Gastroesophageal sphincter (tissue), 4 donors: ENCODE results near the gene IMMT. TPM values are rescaled to one million over a fixed set of nuclear protein-coding genes. Genes with fewer than 3 reads are reported as not detected.

ENCODE experiments used
- ATAC-seq: fragments of 150-250 bp; one replicate; pipeline ENCODE4 v1.9.1; 2016; ENCODE audit warnings: mild to moderate bottlenecking, moderate library complexity
- H3K27ac ChIP-seq, 4 donors: fragments of 200-600 bp; sonication (generic) in 3 of 4; 1 replicate in 3 of 4; 2 replicates in 1 of 4; pipeline ENCODE4 v1.5.1; 2016 to 2019
- H3K27me3 ChIP-seq: fragments of 200-600 bp; sonication (generic); one replicate; pipeline ENCODE4 v1.5.1; 2019
- H3K36me3 ChIP-seq, 2 donors: fragments of 200-600 bp; sonication (generic); one replicate each; pipeline ENCODE4 v1.5.1; 2019; ENCODE audit warnings: control low read depth in 1 of 2
- H3K4me1 ChIP-seq, 3 donors: fragments of 200-600 bp; sonication (generic); 1 replicate in 2 of 3; 2 replicates in 1 of 3; pipeline ENCODE4 v1.5.1; 2016 to 2019; ENCODE audit warnings: control low read depth in 2 of 3
- H3K4me3 ChIP-seq, 2 donors: fragments of 200-600 bp; sonication (generic); one replicate each; pipeline ENCODE4 v1.5.1; 2019; ENCODE audit warnings: mild to moderate bottlenecking in 1 of 2, moderate library complexity in 1 of 2
- H3K9me3 ChIP-seq, 3 donors: fragments of 200-600 bp; sonication (generic); one replicate each; pipeline ENCODE4 v1.5.1; 2017 to 2019; ENCODE audit warnings: control low read depth in 2 of 3
- CTCF ChIP-seq, 4 experiments: fragments of 200-600 bp in 2 of 4; fragments of 450-650 bp in 2 of 4; sonication (generic) in 1 of 4; IDR thresholded peaks; one replicate each; pipeline ENCODE4 v1.5.1; 2017 to 2019; ENCODE audit warnings: antibody characterized with exemption in 4 of 4, mild to moderate bottlenecking in 2 of 4, moderate library complexity in 2 of 4
- EP300 ChIP-seq: sonication (generic); formaldehyde crosslinking; IDR thresholded peaks from one replicate; pipeline ENCODE4 v1.6.1; 2017; ENCODE audit warnings: antibody characterized with exemption, mild to moderate bottlenecking
- POLR2A ChIP-seq, 2 donors: fragments of 450-650 bp; IDR thresholded peaks; one replicate each; pipeline ENCODE4 v1.6.1; 2017; ENCODE audit warnings: antibody characterized with exemption in 2 of 2, mild to moderate bottlenecking in 2 of 2, moderate library complexity in 1 of 2
- POLR2AphosphoS5 ChIP-seq: sonication (generic); formaldehyde crosslinking; IDR thresholded peaks from one replicate; pipeline ENCODE4 v1.6.1; 2017; ENCODE audit warnings: antibody characterized with exemption
- WGBS, 2 donors: methylation state at CpG; one replicate each; pipeline ENCODE4 v1.1.5; 2018; ENCODE audit warnings: low coverage in 1 of 2; 5-methylcytosine and 5-hydroxymethylcytosine counted together
- total RNA-seq, 4 donors: library from RNA; depleted of rRNA; stranded (reverse); fragments of >200 nt; gene quantifications; one replicate each; pipeline ENCODE4 v1.1.0, GENCODE V29; 2016

IMMT gene
- total RNA-seq, 4 donors from 2014 or later = 57.3 to 72.3 (median 63.1) TPM

- Histone ChIP-seq H3K4me1 (peaks cover 14 to 41% (median 25%) of the 10 kb centered on the region in 3 donors), H3K4me3 (no peak overlapping the region), H3K9me3 (no peaks in the 10 kb centered on the region), H3K27ac (peak overlapping the region in 3 of 4 donors; percentile 61 to 98 (median 88)), H3K36me3 (peaks cover 0 to 8% of the 10 kb centered on the region in 2 donors), H3K27me3 (no peaks in the 10 kb centered on the region)
- WGBS, 2 donors = 86 to 93% methylated on average over 2 of the region's 2 CpGs
- TF ChIP-seq CTCF (IDR thresholded peaks at IDR 0.05) (no peak), POLR2AphosphoS5 (no peak), EP300 (no peak), POLR2A (IDR thresholded peaks at IDR 0.05) (no peak)
- no peak for ATAC-seq
Measured at GRCh38 chr2:86227685-86228084, 32.4 kb upstream of the IMMT start.

GRCh38 chr2:86226636-86227520 lies 31.6 kb upstream of the IMMT start:
- Histone ChIP-seq H3K4me3 (no peak overlapping the region), H3K27me3 (no peaks in the 10 kb centered on the region), H3K36me3 (peaks cover 0 to under 1% of the 10 kb centered on the region in 2 donors), H3K27ac (peak overlapping the region in 3 of 4 donors; percentile 61 to 98 (median 88)), H3K9me3 (no peaks in the 10 kb centered on the region), H3K4me1 (peaks cover 18 to 49% (median 33%) of the 10 kb centered on the region in 3 donors)
- ATAC-seq = no peak
- WGBS, 2 donors = 91 to 100% methylated on average over 3 to 4 of the region's 9 CpGs
- TF ChIP-seq POLR2A (IDR thresholded peaks at IDR 0.05) (no peak), CTCF (IDR thresholded peaks at IDR 0.05) (no peak), EP300 (no peak), POLR2AphosphoS5 (no peak)

GRCh38 chr2:86226070-86226469 lies 30.8 kb upstream of the IMMT start:
- no peaks in the 10 kb centered on the region for H3K9me3 ChIP-seq
- H3K36me3 ChIP-seq = no peaks in the 10 kb centered on the region
- H3K27ac ChIP-seq = peak overlapping the region; percentile 88 to 98 (median 97)
- H3K4me1 ChIP-seq = peaks cover 18 to 57% (median 40%) of the 10 kb centered on the region in 3 donors
- H3K4me3 ChIP-seq = no peak overlapping the region
- no peaks in the 10 kb centered on the region for H3K27me3 ChIP-seq
- no peak for TF ChIP-seq POLR2A (IDR thresholded peaks at IDR 0.05)
- no peak for TF ChIP-seq EP300
- TF ChIP-seq CTCF (IDR thresholded peaks at IDR 0.05) = no peak
- no peak for TF ChIP-seq POLR2AphosphoS5
- no peak for ATAC-seq
- WGBS, 2 donors = 86 to 100% methylated on average over 2 to 4 of the region's 4 CpGs

GRCh38 chr2:86225581-86225980 lies 30.3 kb upstream of the IMMT start:
- H3K4me3 ChIP-seq = peak overlapping the region in 1 of 2 donors; percentile 11
- TF ChIP-seq POLR2A (IDR thresholded peaks at IDR 0.05) (peak; percentile 9 to 37), POLR2AphosphoS5 (peak; percentile 71), EP300 (no peak), CTCF (IDR thresholded peaks at IDR 0.05) (peak in 3 of 4 experiments; percentile 24 to 35 (median 29))
- no peaks in the 10 kb centered on the region for H3K27me3 ChIP-seq
- no peaks in the 10 kb centered on the region for H3K9me3 ChIP-seq
- H3K27ac ChIP-seq = peak overlapping the region; percentile 88 to 98 (median 97)
- peak; percentile 78 for ATAC-seq
- WGBS, 2 donors = no CpG with 5 or more reads among the region's 6 CpGs
- H3K4me1 ChIP-seq = peaks cover 18 to 62% (median 40%) of the 10 kb centered on the region in 3 donors
- no peaks in the 10 kb centered on the region for H3K36me3 ChIP-seq
